PFSK-1 (cell line): ENCODE data around the gene TSGA10IP.
A peak's percentile ranks its signal among the peaks of the same experiment; 100 is the strongest.

Experiments
- FOXP2 ChIP-seq: optimal IDR thresholded peaks from 2 replicates; pipeline ENCODE3; 2011; ENCODE audit warnings: borderline replicate concordance, control low read depth, inconsistent platforms; ENCODE audit not compliant: insufficient read depth; ENCODE audit errors: extremely low read length, extremely low read depth
- POLR2AphosphoS5 ChIP-seq: IDR thresholded peaks from 2 replicates; pipeline ENCODE4 v1.6.1; 2012; ENCODE audit warnings: low read depth, mild to moderate bottlenecking, control low read depth, low read length, moderate library complexity
- REST ChIP-seq, 2 experiments: IDR thresholded peaks; 2 replicates each; pipeline versions ENCODE4 v1.6.1 to v1.8.0; 2011 to 2012; ENCODE audit warnings: low read depth in 2 of 2, low read length in 2 of 2, control low read depth in 1 of 2, inconsistent platforms in 1 of 2, mild to moderate bottlenecking in 1 of 2, moderate library complexity in 1 of 2; ENCODE audit not compliant: insufficient read depth in 1 of 2
- SIN3A ChIP-seq: IDR thresholded peaks from 2 replicates; pipeline ENCODE4 v1.6.1; 2012; ENCODE audit warnings: mild to moderate bottlenecking, low read length, moderate library complexity, borderline replicate concordance; ENCODE audit not compliant: insufficient read depth
- TAF1 ChIP-seq: IDR thresholded peaks from 2 replicates; pipeline ENCODE4 v1.6.1; 2012; ENCODE audit warnings: low read length, control low read depth, borderline replicate concordance; ENCODE audit not compliant: insufficient read depth

TSGA10IP gene

GRCh38 chr11:65917434-65918210, 27.7 kb upstream of the TSGA10IP start:
- no peak for TF ChIP-seq REST (IDR thresholded peaks at IDR 0.05; ENCODE audit: insufficient read depth in 1 of 2, low read depth in 2 of 2, low read length in 2 of 2)
- no peak for TF ChIP-seq TAF1
- no peak for TF ChIP-seq FOXP2

GRCh38 chr11:65918211-65919140, 26.8 kb upstream of the TSGA10IP start, which contains the start of gene C11orf68:
TSS of gene C11orf68 (minus strand) at chr11:65919062. CDS start at chr11:65919031, 31 bp downstream.
- TF ChIP-seq POLR2AphosphoS5 (no peak), FOXP2 (no peak), REST (IDR thresholded peaks at IDR 0.05; ENCODE audit: insufficient read depth in 1 of 2, low read depth in 2 of 2, low read length in 2 of 2) (no peak), SIN3A (peak; percentile 31; the same call in 1 of the 2 replicates), TAF1 (peak; percentile 70; the same call in 1 of the 2 replicates)

GRCh38 chr11:65919141-65919572, 26.1 kb upstream of the TSGA10IP start, which contains the start of gene DRAP1:
TSS of gene DRAP1 (plus strand) at chr11:65919426. CDS start at chr11:65919502, 76 bp downstream.
- no peak for TF ChIP-seq FOXP2
- peak in 1 of 2 experiments; percentile 34; a peak in 1 of 4 replicates for TF ChIP-seq REST (IDR thresholded peaks at IDR 0.05; ENCODE audit: insufficient read depth in 1 of 2, low read depth in 2 of 2, low read length in 2 of 2)
- TF ChIP-seq TAF1 = peak; percentile 80
- TF ChIP-seq POLR2AphosphoS5 = no peak
- peak; percentile 92; the same call in 1 of the 2 replicates for TF ChIP-seq SIN3A

- TF ChIP-seq POLR2AphosphoS5 (no peak), TAF1 (no peak), FOXP2 (no peak), SIN3A (no peak; the same call in 1 of the 2 replicates), REST (IDR thresholded peaks at IDR 0.05; ENCODE audit: insufficient read depth in 1 of 2, low read depth in 2 of 2, low read length in 2 of 2) (no peak)
Measured at GRCh38 chr11:65919573-65920371, 25.5 kb upstream of the TSGA10IP start.
